PC-3 (cell line): Measurements from ENCODE around the gene LBX2. TPM values are rescaled to one million over a fixed set of nuclear protein-coding genes. Genes with fewer than 3 reads are reported as not detected.

Experiments used
- ATAC-seq: fragments of 200-7000 bp; cut with Tn5 transposase; 2 replicates; pipeline ENCODE4 v1.9.1; 2020; ENCODE audit warnings: mild to moderate bottlenecking, moderate library complexity
- BruUV-seq: library from RNA; stranded (reverse); fragments of 400-500 nt; replicated peaks from 2 replicates; lab custom pipeline; 2021; lab: Mats Ljungman, UMichigan
- CTCF ChIA-PET: fragments of 300-600 bp; sonication (Branson Sonifier 250); formaldehyde crosslinking; loops from one replicate; lab custom pipeline; 2022; ENCODE audit warnings: antibody characterized with exemption; lab: Charles Lee
- POLR2A ChIA-PET: fragments of 300-600 bp; sonication (Branson Sonifier 250); formaldehyde crosslinking; loops from one replicate; lab custom pipeline; 2022; ENCODE audit warnings: antibody characterized with exemption; ENCODE audit not compliant: unreplicated experiment; lab: Charles Lee
- DNase-seq: peaks from one replicate; pipeline ENCODE4 v3.0.0-alpha.2; 2015
- H2AFZ ChIP-seq: fragments of 300-600 bp; sonication (generic); 2 replicates; pipeline ENCODE4 v1.6.0; 2016; ENCODE audit warnings: antibody characterized with exemption, low read length
- H3F3A ChIP-seq: fragments of 300-600 bp; sonication (generic); one replicate; pipeline ENCODE4 v1.6.0; 2017; ENCODE audit warnings: antibody characterized with exemption, low read length, control low read depth, mild to moderate bottlenecking; ENCODE audit not compliant: unreplicated experiment
- H3K27ac ChIP-seq: fragments of 300-600 bp; sonication (generic); 2 replicates; pipeline ENCODE4 v1.5.1; 2016; ENCODE audit warnings: mild to moderate bottlenecking, low read length
- H3K27me3 ChIP-seq: fragments of 300-600 bp; sonication (generic); 2 replicates; pipeline ENCODE4 v1.6.1; 2016; ENCODE audit warnings: low read length, mixed read lengths
- H3K36me3 ChIP-seq: fragments of 300-600 bp; sonication (generic); 2 replicates; pipeline ENCODE4 v1.6.1; 2016; ENCODE audit warnings: low read depth, mixed run types, low read length, mixed read lengths
- H3K4me1 ChIP-seq: fragments of 300-600 bp; sonication (generic); 2 replicates; pipeline ENCODE4 v1.5.1; 2016; ENCODE audit warnings: low read length; ENCODE audit not compliant: insufficient read depth
- H3K4me2 ChIP-seq: fragments of 300-600 bp; sonication (generic); 2 replicates; pipeline ENCODE4 v1.6.0; 2016; ENCODE audit warnings: low read length
- H3K4me3 ChIP-seq: fragments of 300-600 bp; sonication (generic); 2 replicates; pipeline ENCODE4 v1.5.1; 2016; ENCODE audit warnings: mild to moderate bottlenecking, low read length, mixed read lengths
- H3K79me2 ChIP-seq: fragments of 300-600 bp; sonication (generic); 2 replicates; pipeline ENCODE4 v1.6.1; 2017; ENCODE audit warnings: low read length, mixed read lengths
- H3K9ac ChIP-seq: fragments of 300-600 bp; sonication (generic); 2 replicates; pipeline ENCODE4 v1.6.0; 2016; ENCODE audit warnings: mild to moderate bottlenecking, low read length
- H3K9me2 ChIP-seq: fragments of 300-600 bp; sonication (generic); replicated peaks from 2 replicates; pipeline ENCODE4 v1.6.1; 2016; ENCODE audit warnings: mixed run types, low read length, mixed read lengths
- H3K9me3 ChIP-seq: fragments of 300-600 bp; sonication (generic); 2 replicates; pipeline ENCODE4 v1.6.1; 2016; ENCODE audit warnings: low read length, mixed read lengths
- H4K20me1 ChIP-seq: fragments of 300-600 bp; sonication (generic); 2 replicates; pipeline ENCODE4 v1.6.1; 2016; ENCODE audit warnings: low read length, mixed read lengths
- CTCF ChIP-seq: fragments of 300-600 bp; sonication (generic); conservative IDR thresholded peaks from 2 replicates; pipeline ENCODE4 v1.5.1; 2017; ENCODE audit warnings: antibody characterized with exemption, low read depth, mild to moderate bottlenecking, low read length
- EZH2 ChIP-seq: fragments of 300-600 bp; sonication (generic); IDR thresholded peaks from one replicate; pipeline ENCODE4 v1.6.1; 2017; ENCODE audit warnings: antibody characterized with exemption, mild to moderate bottlenecking, low read length; ENCODE audit not compliant: unreplicated experiment
- EZH2phosphoT487 ChIP-seq: fragments of 300-600 bp; sonication (generic); IDR thresholded peaks from 2 replicates; pipeline ENCODE4 v1.6.1; 2018; ENCODE audit warnings: mild to moderate bottlenecking, antibody characterized with exemption, low read length, borderline replicate concordance
- intact Hi-C: fragments of 100-400 bp; cut with micrococcal nuclease; formaldehyde crosslinking; loops from 2 replicates; pipeline ENCODE4 v1.9.0; 2023
- total RNA-seq: library from RNA; depleted of rRNA; stranded (reverse); fragments of >200 nt; gene quantifications from 2 replicates; pipeline ENCODE4 v1.2.3, GENCODE V29; 2014

The LBX2 gene
- total RNA-seq, 1 experiment from 2014 or later: not detected

- H3K9ac ChIP-seq: no peak overlapping the region
- no peaks in the 10 kb centered on the region for H4K20me1 ChIP-seq
- no peaks in the 10 kb centered on the region for H3F3A ChIP-seq
- ChIA-PET POLR2A (no interaction called here), CTCF (no interaction called here)
- no peak overlapping the region for H3K4me2 ChIP-seq
- no peak for DNase-seq
- H3K4me3 ChIP-seq: no peak overlapping the region
- no peak overlapping the region for H3K27ac ChIP-seq
- H3K9me3 ChIP-seq: no peaks in the 10 kb centered on the region
- H3K36me3 ChIP-seq: peaks cover 28% of the 10 kb centered on the region
- intact Hi-C loops: no loop called here
- H3K9me2 ChIP-seq: no peaks in the 10 kb centered on the region
- no TSS peak for BruUV-seq
- no peaks in the 10 kb centered on the region for H3K27me3 ChIP-seq
- H2AFZ ChIP-seq: no peak overlapping the region
- no peaks in the 10 kb centered on the region for H3K79me2 ChIP-seq
- H3K4me1 ChIP-seq: peaks cover 11% of the 10 kb centered on the region
- no peak for ATAC-seq
- TF ChIP-seq CTCF (no peak), EZH2phosphoT487 (no peak), EZH2 (no peak)
These were observed 5.9 kb downstream of the LBX2 start for GRCh38 chr2:74493546-74493945.

GRCh38 chr2:74491648-74492544, 7.5 kb downstream of the LBX2 start:
- intact Hi-C loops: no loop called here
- POLR2A ChIA-PET: no interaction called here
- H3K4me1 ChIP-seq: peaks cover 9% of the 10 kb centered on the region
- peaks cover 28% of the 10 kb centered on the region for H3K36me3 ChIP-seq
- H3F3A ChIP-seq: no peaks in the 10 kb centered on the region
- no peak for DNase-seq
- ATAC-seq: no peak
- no peak overlapping the region for H3K9ac ChIP-seq
- no peaks in the 10 kb centered on the region for H3K9me3 ChIP-seq
- no peak for TF ChIP-seq EZH2phosphoT487
- TF ChIP-seq CTCF: no peak
- no peak for TF ChIP-seq EZH2
- no peak overlapping the region for H3K4me2 ChIP-seq
- no peak overlapping the region for H2AFZ ChIP-seq
- no TSS peak for BruUV-seq
- CTCF ChIA-PET: no interaction called here
- H3K9me2 ChIP-seq: no peaks in the 10 kb centered on the region
- no peak overlapping the region for H3K4me3 ChIP-seq
- H3K27me3 ChIP-seq: no peaks in the 10 kb centered on the region
- H4K20me1 ChIP-seq: no peaks in the 10 kb centered on the region
- no peak overlapping the region for H3K27ac ChIP-seq
- no peaks in the 10 kb centered on the region for H3K79me2 ChIP-seq

- Histone ChIP-seq H3K4me3 (no peak overlapping the region), H3F3A (no peaks in the 10 kb centered on the region), H3K9ac (no peak overlapping the region), H3K27ac (no peak overlapping the region), H3K36me3 (peaks cover 28% of the 10 kb centered on the region), H3K9me2 (no peaks in the 10 kb centered on the region), H4K20me1 (no peaks in the 10 kb centered on the region), H3K79me2 (no peaks in the 10 kb centered on the region), H3K4me2 (no peak overlapping the region), H3K4me1 (peaks cover 9% of the 10 kb centered on the region), H3K27me3 (no peaks in the 10 kb centered on the region), H2AFZ (no peak overlapping the region), H3K9me3 (no peaks in the 10 kb centered on the region)
- intact Hi-C loops: no loop called here
- ChIA-PET CTCF (no interaction called here), POLR2A (no interaction called here)
- ATAC-seq (no peak), DNase-seq (no peak)
- no peak for TF ChIP-seq EZH2phosphoT487
- TF ChIP-seq EZH2: no peak
- no peak for TF ChIP-seq CTCF
- no TSS peak for BruUV-seq
These were observed 9.5 kb downstream of the LBX2 start for GRCh38 chr2:74489906-74490305.
